ENCODE data around the gene PMEPA1.

GRCh38 chr20:57697543-57697942 is 12.3 kb downstream of the PMEPA1 start:
- TF ChIP-seq POLR2A (IDR thresholded peaks at IDR 0.05; ENCODE audit: low read depth, low read length) (no peak), POLR2AphosphoS5 (IDR thresholded peaks at IDR 0.05; ENCODE audit: low read depth, low read length) (no peak), SPI1 (IDR thresholded peaks at IDR 0.05; ENCODE audit: low read depth, low read length) (no peak), TAF1 (IDR thresholded peaks at IDR 0.05; ENCODE audit: low read depth, low read length) (no peak), POU2F2 (IDR thresholded peaks at IDR 0.05; ENCODE audit: low read depth, low read length) (no peak)
